NT2/D1 (cell line): ENCODE measurements around the gene KREMEN1.

ENCODE experiments used
- DNase-seq: peaks from one replicate; pipeline ENCODE4 v3.0.0-alpha.2; 2011; ENCODE audit warnings: low read depth, low spot score
- H3K27me3 ChIP-seq: 2 replicates; pipeline ENCODE4 v1.6.0; 2011; ENCODE audit warnings: mild to moderate bottlenecking; ENCODE audit not compliant: insufficient read length, insufficient read depth
- H3K36me3 ChIP-seq: 2 replicates; pipeline ENCODE4 v1.6.1; 2011; ENCODE audit warnings: mild to moderate bottlenecking, low read length, mixed read lengths; ENCODE audit not compliant: insufficient read depth, insufficient read length
- H3K4me1 ChIP-seq: 2 replicates; pipeline ENCODE4 v1.5.1; 2011; ENCODE audit not compliant: insufficient read depth, insufficient read length
- H3K4me3 ChIP-seq: 2 replicates; pipeline ENCODE4 v1.5.1; 2011; ENCODE audit warnings: low read depth; ENCODE audit not compliant: insufficient read length
- H3K9ac ChIP-seq: 2 replicates; pipeline ENCODE4 v1.6.0; 2011; ENCODE audit warnings: low read depth; ENCODE audit not compliant: insufficient read length
- H3K9me3 ChIP-seq: 2 replicates; pipeline ENCODE4 v1.5.1; 2011; ENCODE audit warnings: mild to moderate bottlenecking, low read length; ENCODE audit not compliant: insufficient read depth
- SUZ12 ChIP-seq: IDR thresholded peaks from 2 replicates; pipeline ENCODE4 v1.6.1; 2011; ENCODE audit not compliant: insufficient read length, insufficient read depth; ENCODE audit errors: extremely low read depth
- YY1 ChIP-seq: IDR thresholded peaks from 2 replicates; pipeline ENCODE4 v1.6.1; 2011; ENCODE audit not compliant: insufficient read length, insufficient read depth
- ZNF274 ChIP-seq: IDR thresholded peaks from 2 replicates; pipeline ENCODE4 v1.6.1; 2011; ENCODE audit warnings: mild to moderate bottlenecking, low read depth, low read length

Gene KREMEN1

DNA sequence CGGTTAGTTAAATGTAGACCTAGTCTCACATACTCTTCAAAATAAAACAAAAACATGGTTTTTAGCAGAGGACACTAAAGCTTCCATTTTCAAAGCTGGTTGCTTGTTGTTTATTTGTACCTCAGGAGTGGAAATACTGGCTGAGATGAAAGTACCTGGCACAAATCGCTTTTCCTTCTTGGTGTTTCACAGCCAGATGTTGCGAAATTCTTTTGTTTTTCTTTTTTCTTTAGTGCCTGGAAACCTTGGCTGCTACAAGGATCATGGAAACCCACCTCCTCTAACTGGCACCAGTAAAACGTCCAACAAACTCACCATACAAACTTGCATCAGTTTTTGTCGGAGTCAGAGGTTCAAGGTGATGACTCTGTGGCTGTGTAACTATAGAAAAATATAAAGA lies 48.3 kb downstream of the KREMEN1 start:
- Histone ChIP-seq H3K4me1 (no peaks in the 10 kb centered on the region), H3K9me3 (no peaks in the 10 kb centered on the region)
- no peak for DNase-seq

GRCh38 chr22:29122041-29122440 lies 49.2 kb downstream of the KREMEN1 start:
- no peaks in the 10 kb centered on the region for H3K4me1 ChIP-seq
- H3K9me3 ChIP-seq: no peaks in the 10 kb centered on the region
- TF ChIP-seq ZNF274 (no peak), YY1 (no peak), SUZ12 (no peak)
- no peaks in the 10 kb centered on the region for H3K27me3 ChIP-seq
- peaks cover 5% of the 10 kb centered on the region for H3K36me3 ChIP-seq
- H3K9ac ChIP-seq: no peak overlapping the region
- no peak for DNase-seq
- no peak overlapping the region for H3K4me3 ChIP-seq

More for the DNA sequence above, 48.3 kb downstream of the KREMEN1 start:
- H3K9ac ChIP-seq: no peak overlapping the region
- no peak for TF ChIP-seq ZNF274
- no peak for TF ChIP-seq YY1
- TF ChIP-seq SUZ12: no peak
- H3K27me3 ChIP-seq: no peaks in the 10 kb centered on the region
- peaks cover 5% of the 10 kb centered on the region for H3K36me3 ChIP-seq
- no peak overlapping the region for H3K4me3 ChIP-seq

- DNase-seq: no peak
- H3K9me3 ChIP-seq: no peaks in the 10 kb centered on the region
- H3K9ac ChIP-seq: no peak overlapping the region
- H3K27me3 ChIP-seq: no peaks in the 10 kb centered on the region
- peaks cover 5% of the 10 kb centered on the region for H3K36me3 ChIP-seq
- TF ChIP-seq SUZ12 (no peak), ZNF274 (no peak), YY1 (no peak)
- H3K4me3 ChIP-seq: no peak overlapping the region
- H3K4me1 ChIP-seq: no peaks in the 10 kb centered on the region
Observed at GRCh38 chr22:29124777-29125442, 52.1 kb downstream of the KREMEN1 start.

DNA sequence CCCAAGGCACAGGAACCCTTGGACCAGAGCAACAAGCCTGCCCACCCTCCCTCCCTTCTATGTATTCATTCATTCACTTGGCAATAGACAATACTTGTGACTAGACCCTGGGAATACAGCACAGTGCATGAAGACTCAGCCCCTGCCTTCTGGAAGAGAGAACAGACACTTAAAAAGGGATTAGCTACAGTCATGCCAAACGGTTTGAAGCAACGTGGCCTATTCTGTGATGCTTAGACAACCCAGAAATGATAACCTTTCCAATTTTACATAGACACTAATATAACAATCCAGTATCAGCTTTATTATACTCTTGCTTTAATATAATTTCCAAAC lies 52.6 kb downstream of the KREMEN1 start:
- Histone ChIP-seq H3K4me3 (no peak overlapping the region), H3K9ac (no peak overlapping the region), H3K9me3 (no peaks in the 10 kb centered on the region), H3K36me3 (peaks cover 5% of the 10 kb centered on the region), H3K27me3 (no peaks in the 10 kb centered on the region), H3K4me1 (no peaks in the 10 kb centered on the region)
- TF ChIP-seq SUZ12: no peak
- TF ChIP-seq YY1: no peak
- no peak for TF ChIP-seq ZNF274
- DNase-seq: no peak

DNA sequence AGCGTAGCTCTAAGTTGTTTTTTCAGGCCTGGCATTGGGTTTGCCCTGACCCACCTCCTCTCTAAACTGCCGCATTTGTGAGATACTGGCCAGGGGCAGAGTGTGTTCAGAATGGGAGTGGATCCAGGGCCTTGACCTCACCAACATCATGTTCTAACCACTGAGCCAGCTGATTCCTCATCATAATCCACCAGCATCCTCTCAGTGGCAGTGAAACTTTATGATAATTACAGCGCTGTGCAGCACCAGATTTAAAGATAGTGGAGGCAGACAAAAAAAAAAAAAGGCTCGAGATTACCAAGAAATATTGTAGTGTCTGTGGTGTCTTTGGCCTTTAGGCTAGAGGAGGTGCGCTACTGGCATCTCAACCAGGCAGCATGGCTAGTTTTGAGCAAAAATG lies 53.0 kb downstream of the KREMEN1 start:
- H3K9ac ChIP-seq: no peak overlapping the region
- H3K4me3 ChIP-seq: no peak overlapping the region
- H3K4me1 ChIP-seq: no peaks in the 10 kb centered on the region
- no peak for DNase-seq
- no peaks in the 10 kb centered on the region for H3K27me3 ChIP-seq
- no peaks in the 10 kb centered on the region for H3K9me3 ChIP-seq
- TF ChIP-seq ZNF274 (no peak), SUZ12 (no peak), YY1 (no peak)
- H3K36me3 ChIP-seq: peaks cover 5% of the 10 kb centered on the region

DNA sequence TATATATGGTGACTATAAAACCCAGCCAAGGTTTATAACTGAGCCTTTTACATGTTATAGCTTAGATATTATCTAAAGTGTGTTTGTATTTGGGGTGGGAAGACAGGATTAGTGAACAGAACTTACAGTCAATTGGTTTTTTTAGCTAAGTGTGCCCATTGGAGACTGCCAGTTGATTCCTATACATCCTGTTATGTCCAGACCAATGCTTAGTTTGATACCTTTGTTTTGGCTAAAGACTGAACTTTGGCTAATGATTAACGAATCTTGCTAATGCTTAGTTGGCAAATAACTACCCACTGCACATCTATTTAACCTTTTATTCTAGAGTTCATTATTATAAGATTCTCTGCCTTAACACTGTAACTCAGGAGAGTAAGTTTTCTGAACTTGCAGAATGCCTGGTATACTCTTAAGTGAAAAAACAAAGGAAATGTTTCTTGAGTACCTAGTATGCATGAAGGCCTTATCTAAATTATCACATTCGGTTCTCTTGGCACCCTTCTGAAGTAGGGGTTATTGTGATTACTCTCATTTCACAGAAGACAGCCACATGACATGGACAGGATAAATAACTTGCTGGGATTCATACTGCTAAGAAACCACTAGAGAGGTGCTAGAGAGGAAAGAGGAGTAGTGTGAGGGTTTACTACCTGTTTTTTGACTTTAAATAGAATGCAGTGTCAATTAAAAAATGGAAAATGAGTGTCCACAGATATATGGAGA lies 54.0 kb downstream of the KREMEN1 start:
- Histone ChIP-seq H3K27me3 (no peaks in the 10 kb centered on the region), H3K4me1 (no peaks in the 10 kb centered on the region), H3K9ac (no peak overlapping the region), H3K4me3 (no peak overlapping the region), H3K36me3 (peaks cover 5% of the 10 kb centered on the region), H3K9me3 (no peaks in the 10 kb centered on the region)
- no peak for DNase-seq
- TF ChIP-seq SUZ12: no peak
- TF ChIP-seq YY1: no peak
- TF ChIP-seq ZNF274: no peak
